GM19467 (cell line): ENCODE data around the gene IQCK.

ENCODE experiments used
- ATAC-seq: cut with Tn5 transposase; IDR thresholded peaks from one replicate; pipeline ENCODE4 v1.9.1; 2021; ENCODE audit warnings: mild to moderate bottlenecking, moderate library complexity; ENCODE audit not compliant: unreplicated experiment

IQCK gene

DNA sequence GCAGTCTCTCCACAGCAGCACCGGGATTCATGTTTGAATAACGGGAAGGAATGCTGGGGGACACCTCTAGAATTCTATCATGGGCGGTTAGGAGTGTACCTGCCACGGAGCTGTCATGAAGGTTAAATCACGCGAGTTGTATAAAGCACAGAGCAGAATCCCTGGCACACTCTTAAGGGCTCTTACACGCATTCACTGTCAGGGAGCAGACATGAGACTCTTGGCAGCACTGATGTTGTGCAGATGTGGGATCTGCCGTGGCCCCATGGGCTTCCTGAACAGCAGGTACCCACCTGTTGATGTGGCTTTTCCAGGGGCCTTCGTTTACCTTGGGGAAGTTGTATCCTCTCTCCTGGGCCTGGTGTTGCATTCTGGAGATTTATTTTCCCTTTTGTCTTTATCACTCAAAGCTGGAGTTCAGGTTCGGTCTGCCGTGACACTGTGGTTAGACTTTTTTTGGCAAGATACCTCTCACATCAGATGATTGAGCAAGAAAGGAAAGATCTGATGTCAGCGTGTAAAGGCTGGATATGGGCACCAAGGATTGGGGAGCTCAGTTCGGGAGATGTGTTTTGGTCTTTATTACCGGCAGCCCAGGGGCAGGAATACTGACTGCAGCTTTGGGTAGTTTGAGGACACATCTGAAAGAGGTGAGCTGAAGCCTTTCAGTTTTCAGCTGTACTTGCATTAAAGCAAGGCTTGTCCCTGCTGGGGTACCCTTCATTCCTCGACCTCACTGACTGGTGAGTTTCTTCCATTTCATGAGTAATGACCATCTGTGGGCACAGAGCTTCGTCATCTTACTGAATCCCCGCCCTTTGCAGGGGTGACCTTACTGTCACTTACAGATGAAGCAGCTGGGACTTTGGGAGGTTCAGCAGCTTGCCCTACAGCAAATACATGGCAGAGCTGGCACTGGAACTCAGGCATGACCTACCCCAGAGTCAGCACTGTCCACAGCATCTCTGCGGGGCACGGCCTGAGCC is 19.3 kb upstream of the IQCK start:
- ATAC-seq: no peak

- no peak for ATAC-seq
Observed at GRCh38 chr16:19699472-19699871, 18.6 kb upstream of the IQCK start.

DNA sequence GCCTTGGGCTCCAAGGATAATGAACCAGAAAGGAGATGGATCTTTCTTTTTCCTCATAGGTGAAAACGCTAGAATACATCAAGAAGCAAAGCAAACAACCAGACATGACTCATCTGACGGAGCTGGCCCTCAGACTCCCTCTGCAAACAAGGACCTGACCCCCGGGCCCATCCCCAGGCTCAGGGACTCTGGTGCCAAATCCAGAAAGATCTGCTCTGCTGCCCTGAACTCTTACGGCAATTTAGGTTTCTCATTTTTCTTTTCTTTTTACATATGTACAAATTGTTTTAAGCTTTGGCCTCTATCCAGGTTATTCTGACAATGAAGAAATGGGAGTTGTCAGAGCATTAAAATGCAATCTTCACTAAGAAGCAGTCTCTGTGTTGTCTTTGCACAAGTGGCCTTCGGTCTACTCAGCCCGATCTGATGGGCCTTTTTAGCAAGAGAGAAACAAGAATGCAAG is 17.7 kb upstream of the IQCK start:
- ATAC-seq: no peak

DNA sequence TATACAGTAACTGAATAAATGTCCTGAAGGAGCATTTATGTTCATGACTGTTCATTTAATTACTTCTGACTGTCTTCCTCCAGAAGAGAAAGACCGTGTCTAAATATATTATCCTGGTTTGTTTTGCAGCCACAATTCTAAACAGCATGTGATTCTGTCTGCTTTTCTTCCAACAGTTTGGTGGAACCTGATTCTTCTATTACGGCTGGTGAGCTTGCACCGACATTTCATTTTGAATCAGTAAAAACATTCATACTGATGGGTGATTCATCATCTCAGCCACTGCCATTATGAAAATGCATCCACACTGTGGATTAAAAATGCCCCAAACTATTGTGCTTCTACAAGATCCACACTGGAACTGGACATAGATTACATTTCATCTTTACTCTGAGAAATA is 17.0 kb upstream of the IQCK start:
- no peak for ATAC-seq

DNA sequence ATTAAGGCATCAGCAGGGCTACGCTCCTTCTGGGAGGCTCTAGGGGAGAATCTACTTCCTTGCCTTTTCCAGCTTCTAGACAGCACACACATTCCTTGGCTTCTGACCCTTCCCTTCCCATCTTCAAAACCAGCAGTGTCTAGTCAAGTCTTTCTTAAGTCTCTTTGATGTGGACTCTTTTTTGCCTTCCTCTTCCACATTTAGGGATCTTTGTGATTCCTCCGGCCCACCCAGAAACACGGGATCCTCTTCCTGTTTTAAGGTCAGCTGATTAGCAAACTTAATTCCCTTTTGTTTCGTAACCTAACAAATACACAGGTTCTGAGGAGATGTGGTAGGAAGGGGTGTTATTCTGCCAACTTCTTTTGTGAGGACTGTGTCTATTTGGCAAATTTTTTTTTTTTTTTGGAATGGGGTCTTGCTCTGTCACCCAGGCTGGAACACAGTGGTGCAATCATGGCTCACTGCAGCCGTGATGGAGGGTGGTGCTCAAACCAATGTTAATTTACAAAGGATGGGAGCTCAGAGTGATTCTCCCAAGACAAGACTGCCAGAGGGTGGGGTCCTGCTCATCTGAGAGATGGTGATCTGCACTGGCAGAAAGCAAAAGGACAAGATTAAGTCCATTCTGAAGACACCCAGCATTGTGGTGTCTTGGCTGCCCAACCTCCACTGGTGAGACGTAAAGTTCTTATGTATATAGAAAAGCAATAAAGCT is 14.7 kb upstream of the IQCK start:
- ATAC-seq: no peak

DNA sequence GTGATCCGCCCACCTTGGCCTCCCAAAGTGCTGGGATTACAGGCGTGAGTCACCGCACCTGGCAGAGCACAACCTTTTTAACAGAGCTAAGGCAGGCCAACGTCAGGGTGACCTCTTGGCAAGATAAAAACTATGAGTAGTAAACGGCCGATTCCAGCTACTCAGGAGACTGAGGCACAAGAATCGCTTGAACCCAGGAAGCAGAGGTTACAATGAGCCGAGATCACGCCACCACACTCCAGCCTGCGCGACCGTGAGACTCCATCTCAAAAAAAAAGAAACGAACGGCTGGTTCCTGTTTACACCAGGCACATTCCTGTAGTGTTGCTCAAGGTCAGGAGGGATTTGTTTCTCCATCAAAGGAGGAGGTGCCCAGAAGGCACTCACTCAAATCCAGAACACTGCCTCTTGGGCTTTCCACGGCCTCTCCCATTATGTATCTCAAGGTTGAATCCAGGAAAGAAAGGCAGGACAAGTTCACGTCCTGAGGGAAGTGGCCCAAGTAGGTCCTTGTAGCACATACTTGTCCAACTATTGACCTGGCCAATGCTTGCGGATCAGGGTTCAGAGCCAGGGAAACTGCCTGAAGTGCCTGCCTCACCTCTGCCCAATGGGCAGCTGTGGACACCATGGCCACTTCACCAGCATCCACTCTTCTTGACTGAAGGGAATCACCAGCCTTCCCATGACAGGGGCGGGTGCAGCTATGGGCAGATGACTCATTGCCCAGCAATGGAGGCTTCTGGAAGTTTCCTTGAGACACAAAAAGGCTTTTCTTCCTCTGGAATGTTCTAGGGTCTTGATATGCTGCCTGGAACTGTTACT is 13.5 kb upstream of the IQCK start:
- ATAC-seq: no peak

GRCh38 chr16:19705146-19705501 is 12.9 kb upstream of the IQCK start:
- ATAC-seq: no peak

- no peak for ATAC-seq
Observed at GRCh38 chr16:19705843-19706242, 12.2 kb upstream of the IQCK start.

GRCh38 chr16:19706846-19707245 is 11.2 kb upstream of the IQCK start:
- no peak for ATAC-seq

DNA sequence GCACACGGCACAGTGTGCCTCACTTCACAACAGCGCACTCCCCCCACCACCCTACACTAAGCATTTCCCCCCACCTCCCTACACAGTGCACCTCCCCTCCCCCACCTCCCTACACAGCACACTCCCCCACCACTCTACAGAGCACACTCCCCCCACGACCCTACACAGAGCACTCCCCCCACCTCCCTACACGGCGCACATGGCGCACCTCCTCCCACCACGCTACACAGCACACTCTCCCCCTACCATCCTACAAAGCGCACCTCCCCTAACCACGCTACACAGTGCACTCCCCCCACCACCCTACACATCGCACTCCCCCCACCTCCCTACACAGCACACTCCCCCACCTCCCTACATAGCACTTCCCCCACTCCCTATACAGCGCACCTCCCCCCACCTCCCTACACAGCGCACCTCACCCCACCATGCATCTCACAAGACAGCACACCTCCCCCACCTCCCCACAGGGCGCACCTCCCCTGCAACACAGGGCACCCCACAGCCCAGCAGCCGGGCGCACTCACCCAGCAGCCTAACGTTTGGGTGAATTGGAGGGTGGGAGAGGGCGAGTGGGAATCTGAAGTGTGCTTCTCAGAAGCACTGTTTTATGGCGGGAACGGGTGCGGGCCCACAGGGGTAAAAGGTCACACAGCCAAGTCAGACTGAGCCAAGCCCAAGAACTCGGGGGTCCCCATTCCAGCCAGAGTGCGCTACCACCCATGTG is 10.3 kb upstream of the IQCK start:
- ATAC-seq: no peak

DNA sequence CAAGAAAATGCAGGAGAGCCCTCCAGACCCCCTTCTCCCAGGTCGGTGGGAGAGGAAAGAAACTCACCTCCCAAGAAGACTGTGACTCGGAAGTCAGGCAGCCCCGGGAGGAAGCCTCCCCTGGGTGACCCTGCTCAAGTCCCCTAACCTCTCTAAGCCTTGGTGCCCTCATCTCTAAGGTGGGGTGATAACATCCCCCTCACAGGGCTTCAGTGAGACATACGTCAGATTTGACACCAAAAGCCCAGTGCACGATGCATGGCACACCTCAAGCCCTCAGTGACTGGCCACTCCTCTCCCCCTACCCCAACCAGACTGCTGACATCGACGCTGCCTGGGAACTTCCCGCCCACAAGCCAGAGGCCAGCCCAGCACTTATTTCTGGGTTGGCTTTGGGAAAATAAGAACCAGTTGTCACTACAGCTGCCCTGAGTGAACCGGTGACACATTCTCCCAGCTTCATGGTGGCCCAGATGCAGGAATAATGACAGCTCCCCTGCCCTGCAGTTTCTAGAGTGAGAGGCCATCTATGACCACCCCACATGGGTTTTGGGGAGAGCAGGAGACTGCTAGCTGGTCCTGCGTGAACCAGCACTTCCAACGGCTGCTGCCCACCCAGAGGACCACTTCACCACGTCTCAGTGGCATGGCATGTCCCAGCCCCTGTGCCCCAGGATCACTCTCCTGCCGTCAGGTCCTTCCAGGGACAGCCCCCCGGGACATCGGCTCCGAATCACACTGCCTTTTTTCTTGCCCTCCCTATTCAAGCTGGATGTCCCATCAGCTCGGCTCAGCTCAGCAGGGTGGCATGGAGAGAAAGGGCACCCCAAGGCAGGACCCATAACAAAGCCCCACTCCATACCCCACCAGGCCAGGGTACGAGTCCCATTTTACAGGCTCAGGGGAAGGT is 9.5 kb upstream of the IQCK start:
- no peak for ATAC-seq

DNA sequence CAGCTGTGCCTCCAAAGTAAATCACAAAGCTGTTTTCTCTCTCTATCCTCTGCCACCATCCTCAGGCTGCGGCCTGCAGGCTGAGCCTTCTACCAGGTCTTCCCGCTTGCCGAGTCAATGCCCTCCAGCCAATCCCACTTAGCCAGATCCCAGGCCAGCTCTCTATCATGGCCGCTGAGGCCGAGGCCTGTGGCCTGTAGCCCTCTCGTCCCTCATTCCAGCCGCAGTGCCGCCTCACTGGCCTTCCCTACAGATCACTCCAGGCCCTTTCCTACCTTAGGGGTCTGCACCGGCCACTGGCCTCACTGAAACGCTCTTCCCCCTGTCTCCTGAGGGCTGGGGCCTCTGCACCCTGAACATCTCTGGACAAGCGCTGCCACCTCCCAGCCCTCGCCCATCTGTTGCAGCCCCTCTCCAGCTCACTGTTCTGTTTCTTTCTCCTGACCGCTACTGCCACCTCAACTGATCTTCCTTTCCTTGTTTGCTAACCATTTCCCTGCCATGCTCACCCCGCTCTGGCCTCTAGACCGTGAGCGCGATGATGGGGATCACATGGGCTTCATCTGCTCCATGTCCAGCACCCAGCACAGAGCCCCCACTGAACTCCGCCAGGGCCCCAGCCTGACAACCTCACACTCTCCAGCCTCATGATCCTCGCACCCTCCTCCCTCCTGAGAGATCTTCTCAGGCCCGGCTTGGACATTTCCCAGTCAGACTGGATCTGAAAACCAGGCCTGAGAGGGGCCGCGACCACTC is 8.5 kb upstream of the IQCK start:
- no peak for ATAC-seq

GRCh38 chr16:19710191-19710908 is 7.7 kb upstream of the IQCK start:
- ATAC-seq: no peak

DNA sequence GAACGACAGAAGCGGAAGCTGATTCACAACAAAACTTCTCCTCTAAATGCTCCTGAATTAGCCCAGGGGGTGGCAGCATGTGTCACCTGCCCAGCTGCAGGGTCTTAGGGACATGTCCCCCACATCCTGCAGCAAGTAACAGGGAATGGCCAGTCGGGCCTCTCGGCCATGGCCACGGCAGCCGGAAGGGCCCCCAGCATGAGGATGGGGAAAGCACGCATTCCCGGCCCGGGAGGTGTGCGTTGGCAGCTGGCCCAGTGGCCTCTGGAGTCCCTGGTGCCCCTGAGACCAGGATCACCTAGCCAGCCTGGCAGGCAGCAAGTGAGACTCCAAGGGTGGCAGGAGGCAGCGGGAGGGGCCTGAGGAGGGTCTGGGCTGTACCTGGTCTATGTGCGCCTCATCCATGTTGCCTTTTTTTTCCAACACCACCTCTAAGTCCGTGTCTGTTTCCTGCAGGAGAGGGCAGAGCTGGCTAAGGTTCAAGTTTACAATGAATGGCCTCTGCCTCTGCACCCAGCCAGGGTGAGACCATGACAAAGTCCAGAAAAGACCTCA is 7.0 kb upstream of the IQCK start:
- ATAC-seq: no peak

DNA sequence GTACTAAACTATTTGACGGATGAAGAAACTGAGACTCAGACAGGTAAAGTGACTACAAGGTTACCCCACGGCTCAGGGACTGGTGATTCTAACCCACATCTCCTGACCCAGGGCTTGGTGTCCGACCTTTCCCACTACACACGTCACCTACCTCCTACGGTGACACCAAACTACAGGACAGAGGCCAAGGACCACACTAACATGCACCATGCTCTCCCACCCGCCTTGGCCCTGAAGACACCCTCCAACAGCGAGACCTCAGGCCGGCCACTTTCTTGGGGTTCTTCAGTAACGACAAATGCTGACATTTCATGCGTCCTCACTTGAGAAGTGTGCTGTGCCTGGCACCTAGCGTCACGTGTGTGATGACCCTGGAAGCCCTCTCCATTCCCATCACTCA is 6.4 kb upstream of the IQCK start:
- ATAC-seq: no peak

- ATAC-seq: no peak
Observed at GRCh38 chr16:19712418-19713058, 5.5 kb upstream of the IQCK start.

DNA sequence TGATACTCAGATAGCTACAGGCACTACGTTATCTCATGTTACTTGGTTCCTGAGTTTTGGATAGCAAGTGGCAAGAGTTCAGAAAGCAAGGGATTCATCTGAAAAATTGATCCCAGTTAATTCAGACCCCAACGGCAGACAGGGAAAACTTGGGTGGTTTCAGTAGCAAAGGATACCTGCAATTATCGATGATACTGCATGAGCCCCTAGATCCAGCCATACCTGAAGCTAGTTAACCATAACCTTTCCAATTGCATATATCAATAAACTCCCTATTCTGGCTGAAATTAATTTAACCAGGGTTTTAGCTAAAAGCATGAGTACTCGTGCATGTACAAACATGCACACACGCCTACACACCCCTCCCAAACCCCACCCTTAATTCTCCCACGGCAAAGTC is 4.4 kb upstream of the IQCK start:
- ATAC-seq: no peak
